Body of pancreas (tissue), 4 donors: ENCODE data around the gene CRYZ.

ENCODE experiments used
- CTCF ChIP-seq, 7 experiments: fragments of 450-650 bp in 4 of 7; fragments of 200-600 bp in 3 of 7; sonication (generic) in 3 of 7; IDR thresholded peaks; one replicate each; pipeline ENCODE4 v1.5.1; 2016 to 2019; ENCODE audit warnings: antibody characterized with exemption in 7 of 7
- POLR2A ChIP-seq, 3 donors: fragments of 450-650 bp; IDR thresholded peaks; one replicate each; pipeline ENCODE4 v1.6.1; 2016; ENCODE audit warnings: antibody characterized with exemption in 3 of 3, mild to moderate bottlenecking in 2 of 3

- TF ChIP-seq CTCF (IDR thresholded peaks at IDR 0.05) (no peak), POLR2A (IDR thresholded peaks at IDR 0.05) (no peak)
These were observed 15.2 kb downstream of the CRYZ start for GRCh38 chr1:74717626-74718025.
